Measurements from ENCODE around the gene MAD1L1.

Gene MAD1L1

GRCh38 chr7:1924258-1924817 lies 308.4 kb downstream of the MAD1L1 start:
- WGBS (ENCODE audit: extremely low coverage, insufficient coverage, insufficient read length), result no CpG with 5 or more reads among the region's 10 CpGs
- Histone ChIP-seq H2AK5ac (ENCODE audit: low read length) (no peak overlapping the region), H3K4me1 (ENCODE audit: control insufficient read depth in 1 of 2, insufficient read depth in 2 of 2, low read length in 2 of 2) (peaks cover 3 to 6% of the 10 kb centered on the region in 2 experiments), H3K23ac (ENCODE audit: low read length) (no peak overlapping the region), H3K79me1 (ENCODE audit: low read length) (no peaks in the 10 kb centered on the region), H2AFZ (ENCODE audit: insufficient read depth, low read length, poor library complexity) (no peak overlapping the region), H3K79me2 (ENCODE audit: control insufficient read depth, insufficient read depth, low read length, poor library complexity) (no peaks in the 10 kb centered on the region), H3K9me3 (ENCODE audit: insufficient read depth, low read depth, low read length) (peaks cover 4% of the 10 kb centered on the region), H2BK5ac (ENCODE audit: low read depth, low read length, poor library complexity) (no peak overlapping the region), H3K36me3 (ENCODE audit: control insufficient read depth in 1 of 2, insufficient read depth in 2 of 2, low read length in 2 of 2) (no peaks in the 10 kb centered on the region), H3K4me2 (ENCODE audit: low read length) (no peak overlapping the region), H4K91ac (ENCODE audit: low read depth, low read length) (no peak overlapping the region), H3K18ac (ENCODE audit: low read length) (no peak overlapping the region), H2BK120ac (ENCODE audit: insufficient read depth, low read length, poor library complexity) (no peak overlapping the region), H3K4me3 (ENCODE audit: low read depth, low read length) (no peak overlapping the region), H4K12ac (ENCODE audit: low read depth, low read length) (no peak overlapping the region), H3K27me3 (ENCODE audit: insufficient read depth, low read length) (no peaks in the 10 kb centered on the region), H4K8ac (ENCODE audit: low read depth, low read length) (no peak overlapping the region), H2BK12ac (ENCODE audit: low read length) (no peak overlapping the region), H3K14ac (ENCODE audit: low read length) (no peak overlapping the region), H3K9ac (ENCODE audit: low read length) (no peak overlapping the region), H3K4ac (ENCODE audit: low read depth, low read length) (no peak overlapping the region), H3K27ac (ENCODE audit: low read depth, low read length) (no peak overlapping the region)
- DNase-seq, result no peak

- Histone ChIP-seq H3K36me3 (ENCODE audit: control insufficient read depth in 1 of 2, insufficient read depth in 2 of 2, low read length in 2 of 2) (no peaks in the 10 kb centered on the region), H2BK5ac (ENCODE audit: low read depth, low read length, poor library complexity) (no peak overlapping the region), H3K27ac (ENCODE audit: low read depth, low read length) (no peak overlapping the region), H4K12ac (ENCODE audit: low read depth, low read length) (no peak overlapping the region), H3K18ac (ENCODE audit: low read length) (no peak overlapping the region), H2BK12ac (ENCODE audit: low read length) (no peak overlapping the region), H2BK120ac (ENCODE audit: insufficient read depth, low read length, poor library complexity) (no peak overlapping the region), H4K8ac (ENCODE audit: low read depth, low read length) (no peak overlapping the region), H3K27me3 (ENCODE audit: insufficient read depth, low read length) (no peaks in the 10 kb centered on the region), H3K4ac (ENCODE audit: low read depth, low read length) (no peak overlapping the region), H3K9ac (ENCODE audit: low read length) (no peak overlapping the region), H2AK5ac (ENCODE audit: low read length) (no peak overlapping the region), H3K79me1 (ENCODE audit: low read length) (no peaks in the 10 kb centered on the region), H3K4me1 (ENCODE audit: control insufficient read depth in 1 of 2, insufficient read depth in 2 of 2, low read length in 2 of 2) (peaks cover 3 to 6% of the 10 kb centered on the region in 2 experiments), H3K14ac (ENCODE audit: low read length) (no peak overlapping the region), H3K4me3 (ENCODE audit: low read depth, low read length) (no peak overlapping the region), H3K23ac (ENCODE audit: low read length) (no peak overlapping the region), H3K9me3 (ENCODE audit: insufficient read depth, low read depth, low read length) (peaks cover 4% of the 10 kb centered on the region), H3K79me2 (ENCODE audit: control insufficient read depth, insufficient read depth, low read length, poor library complexity) (no peaks in the 10 kb centered on the region), H4K91ac (ENCODE audit: low read depth, low read length) (no peak overlapping the region), H3K4me2 (ENCODE audit: low read length) (no peak overlapping the region), H2AFZ (ENCODE audit: insufficient read depth, low read length, poor library complexity) (no peak overlapping the region)
- WGBS (ENCODE audit: extremely low coverage, insufficient coverage, insufficient read length), result no CpG with 5 or more reads among the region's 30 CpGs
- DNase-seq, result no peak
Measured at GRCh38 chr7:1923409-1924257, 309.1 kb downstream of the MAD1L1 start.

- no peak for DNase-seq
- H3K4me2 ChIP-seq (ENCODE audit: low read length), result no peak overlapping the region
- H2AK5ac ChIP-seq (ENCODE audit: low read length), result no peak overlapping the region
- peaks cover 4% of the 10 kb centered on the region for H3K9me3 ChIP-seq (ENCODE audit: insufficient read depth, low read depth, low read length)
- no peak overlapping the region for H4K8ac ChIP-seq (ENCODE audit: low read depth, low read length)
- no peak overlapping the region for H4K91ac ChIP-seq (ENCODE audit: low read depth, low read length)
- no peak overlapping the region for H4K12ac ChIP-seq (ENCODE audit: low read depth, low read length)
- no peak overlapping the region for H2BK5ac ChIP-seq (ENCODE audit: low read depth, low read length, poor library complexity)
- H2BK120ac ChIP-seq (ENCODE audit: insufficient read depth, low read length, poor library complexity), result no peak overlapping the region
- H2AFZ ChIP-seq (ENCODE audit: insufficient read depth, low read length, poor library complexity), result no peak overlapping the region
- H3K18ac ChIP-seq (ENCODE audit: low read length), result no peak overlapping the region
- H3K79me2 ChIP-seq (ENCODE audit: control insufficient read depth, insufficient read depth, low read length, poor library complexity), result no peaks in the 10 kb centered on the region
- H3K4ac ChIP-seq (ENCODE audit: low read depth, low read length), result no peak overlapping the region
- no peaks in the 10 kb centered on the region for H3K27me3 ChIP-seq (ENCODE audit: insufficient read depth, low read length)
- peaks cover 3 to 6% of the 10 kb centered on the region in 2 experiments for H3K4me1 ChIP-seq (ENCODE audit: control insufficient read depth in 1 of 2, insufficient read depth in 2 of 2, low read length in 2 of 2)
- no peak overlapping the region for H2BK12ac ChIP-seq (ENCODE audit: low read length)
- no peak overlapping the region for H3K23ac ChIP-seq (ENCODE audit: low read length)
- no peak overlapping the region for H3K4me3 ChIP-seq (ENCODE audit: low read depth, low read length)
- no peak overlapping the region for H3K9ac ChIP-seq (ENCODE audit: low read length)
- no CpG with 5 or more reads among the region's 7 CpGs for WGBS (ENCODE audit: extremely low coverage, insufficient coverage, insufficient read length)
- H3K14ac ChIP-seq (ENCODE audit: low read length), result no peak overlapping the region
- no peak overlapping the region for H3K27ac ChIP-seq (ENCODE audit: low read depth, low read length)
- no peaks in the 10 kb centered on the region for H3K79me1 ChIP-seq (ENCODE audit: low read length)
- no peaks in the 10 kb centered on the region for H3K36me3 ChIP-seq (ENCODE audit: control insufficient read depth in 1 of 2, insufficient read depth in 2 of 2, low read length in 2 of 2)
Measured at GRCh38 chr7:1922870-1923236, 309.9 kb downstream of the MAD1L1 start.

- no peak overlapping the region for H2AFZ ChIP-seq (ENCODE audit: insufficient read depth, low read length, poor library complexity)
- peaks cover 4% of the 10 kb centered on the region for H3K9me3 ChIP-seq (ENCODE audit: insufficient read depth, low read depth, low read length)
- H3K79me1 ChIP-seq (ENCODE audit: low read length), result no peaks in the 10 kb centered on the region
- H4K8ac ChIP-seq (ENCODE audit: low read depth, low read length), result no peak overlapping the region
- WGBS (ENCODE audit: extremely low coverage, insufficient coverage, insufficient read length), result no CpG with 5 or more reads among the region's 42 CpGs
- no peak overlapping the region for H4K12ac ChIP-seq (ENCODE audit: low read depth, low read length)
- H4K91ac ChIP-seq (ENCODE audit: low read depth, low read length), result no peak overlapping the region
- no peak overlapping the region for H3K4ac ChIP-seq (ENCODE audit: low read depth, low read length)
- no peak overlapping the region for H2BK5ac ChIP-seq (ENCODE audit: low read depth, low read length, poor library complexity)
- no peak overlapping the region for H2AK5ac ChIP-seq (ENCODE audit: low read length)
- no peaks in the 10 kb centered on the region for H3K36me3 ChIP-seq (ENCODE audit: control insufficient read depth in 1 of 2, insufficient read depth in 2 of 2, low read length in 2 of 2)
- H3K4me2 ChIP-seq (ENCODE audit: low read length), result no peak overlapping the region
- H3K14ac ChIP-seq (ENCODE audit: low read length), result no peak overlapping the region
- no peak overlapping the region for H3K23ac ChIP-seq (ENCODE audit: low read length)
- no peak overlapping the region for H3K27ac ChIP-seq (ENCODE audit: low read depth, low read length)
- H3K4me1 ChIP-seq (ENCODE audit: control insufficient read depth in 1 of 2, insufficient read depth in 2 of 2, low read length in 2 of 2), result peaks cover 3 to 6% of the 10 kb centered on the region in 2 experiments
- no peaks in the 10 kb centered on the region for H3K27me3 ChIP-seq (ENCODE audit: insufficient read depth, low read length)
- no peak overlapping the region for H3K4me3 ChIP-seq (ENCODE audit: low read depth, low read length)
- H3K79me2 ChIP-seq (ENCODE audit: control insufficient read depth, insufficient read depth, low read length, poor library complexity), result no peaks in the 10 kb centered on the region
- DNase-seq, result peak in 1 of 2 donors; percentile 77
- H3K9ac ChIP-seq (ENCODE audit: low read length), result no peak overlapping the region
- no peak overlapping the region for H2BK120ac ChIP-seq (ENCODE audit: insufficient read depth, low read length, poor library complexity)
- H3K18ac ChIP-seq (ENCODE audit: low read length), result no peak overlapping the region
- H2BK12ac ChIP-seq (ENCODE audit: low read length), result no peak overlapping the region
Measured at GRCh38 chr7:1922071-1922869, 310.5 kb downstream of the MAD1L1 start.

All from trophoblast cell (in vitro differentiated cells and primary cell).